ENCODE data around the gene DGKD. TPM values are rescaled to one million over a fixed set of nuclear protein-coding genes. Genes with fewer than 3 reads are reported as not detected.

The DGKD gene
- total and polyA plus RNA-seq, 10 of the 15 experiments (the other 5 are each of a cell fraction or from before 2014, with no cell fraction given): 2.7 to 81.9 (median 27.0) TPM

- no peak for TF ChIP-seq EZH2 (IDR thresholded peaks at IDR 0.05; ENCODE audit: borderline replicate concordance, control insufficient read depth, low read depth, low read length)
- peak in 1 of 2 experiments; percentile 41; a peak in 1 of 3 replicates for TF ChIP-seq EGR1 (IDR thresholded peaks at IDR 0.05; ENCODE audit: borderline replicate concordance in 1 of 2, low read depth in 2 of 2, low read length in 2 of 2)
- peak; percentile 78 to 84 for TF ChIP-seq IKZF2 (IDR thresholded peaks at IDR 0.05)
- 0 out of 2 replicates have a peak, but pooled peaks have one; percentile 26 for TF ChIP-seq TARDBP (IDR thresholded peaks at IDR 0.05; ENCODE audit: borderline replicate concordance)
- peak; percentile 49; the same call in 1 of the 2 replicates for TF ChIP-seq BCL11A (IDR thresholded peaks at IDR 0.05; ENCODE audit: low read depth, low read length)
- peak; percentile 82 for TF ChIP-seq FOXM1 (IDR thresholded peaks at IDR 0.05; ENCODE audit: low read depth, low read length)
- peak; percentile 37; the same call in 1 of the 2 replicates for TF ChIP-seq MAX (IDR thresholded peaks at IDR 0.05; ENCODE audit: low read depth, low read length)
- TF ChIP-seq SP1 (IDR thresholded peaks at IDR 0.05; ENCODE audit: low read depth, low read length): peak; percentile 48
- TF ChIP-seq BACH1 (IDR thresholded peaks at IDR 0.05; ENCODE audit: borderline replicate concordance): no peak
- no peak for TF ChIP-seq CHD2 (IDR thresholded peaks at IDR 0.05; ENCODE audit: borderline replicate concordance, low read depth, low read length)
- TF ChIP-seq BHLHE40 (IDR thresholded peaks at IDR 0.05; ENCODE audit: borderline replicate concordance in 1 of 2, low read depth in 2 of 2, low read length in 1 of 2): peak; percentile 79
- TF ChIP-seq RUNX3 (IDR thresholded peaks at IDR 0.05; ENCODE audit: low read length): peak; percentile 98
These were observed 65.5 kb downstream of the DGKD start (continued) for GRCh38 chr2:233419602-233420391.
